Smooth muscle cell (in vitro differentiated cells): Measurements from ENCODE around the gene BUD13. TPM values are rescaled to one million over a fixed set of nuclear protein-coding genes. Genes with fewer than 3 reads are reported as not detected.

Source experiments
- DNase-seq: peaks from one replicate; lab custom pipeline; 2025; ENCODE audit not compliant: unreplicated experiment; lab: John Stamatoyannopoulos, UW
- H2AFZ ChIP-seq: fragments of 200-600 bp; sonication (generic); 2 replicates; pipeline ENCODE4 v1.6.0; 2016; ENCODE audit warnings: antibody characterized with exemption, low read depth, mild to moderate bottlenecking
- H3F3A ChIP-seq: fragments of 200-600 bp; sonication (generic); 2 replicates; pipeline ENCODE4 v1.6.0; 2017; ENCODE audit warnings: antibody characterized with exemption, low read depth
- H3K27ac ChIP-seq: fragments of 200-600 bp; sonication (generic); 2 replicates; pipeline ENCODE4 v1.5.1; 2016; ENCODE audit warnings: low read depth, mild to moderate bottlenecking
- H3K27me3 ChIP-seq: fragments of 200-600 bp; sonication (generic); 2 replicates; pipeline ENCODE4 v1.6.1; 2016; ENCODE audit warnings: low read depth, mild to moderate bottlenecking
- H3K36me3 ChIP-seq: fragments of 200-600 bp; sonication (generic); 2 replicates; pipeline ENCODE4 v1.5.1; 2016; ENCODE audit warnings: low read depth
- H3K4me1 ChIP-seq: fragments of 200-600 bp; sonication (generic); 2 replicates; pipeline ENCODE4 v1.5.1; 2016; ENCODE audit warnings: low read depth
- H3K4me2 ChIP-seq: fragments of 200-600 bp; sonication (generic); 2 replicates; pipeline ENCODE4 v1.6.0; 2016; ENCODE audit warnings: mild to moderate bottlenecking
- H3K4me3 ChIP-seq: fragments of 200-600 bp; sonication (generic); 2 replicates; pipeline ENCODE4 v1.5.1; 2016; ENCODE audit warnings: mild to moderate bottlenecking
- H3K79me2 ChIP-seq: fragments of 200-600 bp; sonication (generic); 2 replicates; pipeline ENCODE4 v1.6.0; 2016; ENCODE audit warnings: low read depth, mild to moderate bottlenecking
- H3K9ac ChIP-seq: fragments of 200-600 bp; sonication (generic); 2 replicates; pipeline ENCODE4 v1.6.0; 2016; ENCODE audit warnings: low read depth
- H3K9me3 ChIP-seq: fragments of 200-600 bp; sonication (generic); replicated peaks from 2 replicates; pipeline ENCODE4 v1.5.1; 2016; ENCODE audit warnings: low read depth
- H4K20me1 ChIP-seq: fragments of 200-600 bp; sonication (generic); 2 replicates; pipeline ENCODE4 v1.6.0; 2016; ENCODE audit warnings: low read depth
- WGBS: methylation state at CpG from one replicate; pipeline ENCODE4 v1.1.7; 2016; ENCODE audit warnings: low lambda C conversion rate; 5-methylcytosine and 5-hydroxymethylcytosine counted together
- polyA plus RNA-seq: library from polyadenylated mRNA; unstranded; fragments of >200 nt; fragmentation: Nextera tagmentation; extraction: Ambion mirVana; gene quantifications from 2 replicates; pipeline ENCODE4 v1.2.1, GENCODE V29; 2016
- total RNA-seq: library from RNA; depleted of rRNA; stranded (reverse); fragments of >200 nt; gene quantifications from 2 replicates; pipeline ENCODE4 v1.2.3, GENCODE V29; 2014
- TF ChIP-seq, protein P1 (sequence below): fragments of 200-600 bp; sonication (generic); IDR thresholded peaks from 2 replicates; pipeline ENCODE4 v1.5.1; 2017; ENCODE audit warnings: borderline replicate concordance, mild to moderate bottlenecking, antibody characterized with exemption; ENCODE audit not compliant: insufficient read depth, poor library complexity, severe bottlenecking

Gene BUD13
- total and polyA plus RNA-seq, 2 experiments from 2014 or later, result 10.9 to 13.4 TPM

DNA sequence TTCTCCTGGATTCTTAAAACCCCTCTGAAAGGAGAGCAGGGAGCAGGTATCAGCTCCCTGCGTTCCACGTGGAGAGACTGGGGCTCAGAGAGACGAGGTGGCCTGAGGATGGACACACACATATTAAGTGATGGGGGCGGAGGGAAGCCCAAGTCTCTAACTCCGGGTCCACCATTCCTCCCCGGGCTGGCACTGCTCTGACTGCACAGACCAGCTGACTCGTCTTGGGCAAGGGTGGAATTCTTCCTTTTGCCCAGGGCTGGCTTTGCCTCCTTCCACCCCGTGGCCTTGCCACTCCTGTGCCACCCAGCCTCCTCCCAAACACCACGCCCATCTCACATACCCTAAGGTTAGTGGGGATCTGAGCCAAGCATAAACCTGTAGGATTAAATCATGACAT is 65.0 kb downstream of the BUD13 start:
- H3K36me3 ChIP-seq, result no peaks in the 10 kb centered on the region
- DNase-seq, result no peak
- WGBS, result 83% methylated on average over 9 of the region's 9 CpGs
- H2AFZ ChIP-seq, result no peak overlapping the region
- no peaks in the 10 kb centered on the region for H3K79me2 ChIP-seq
- H3K4me1 ChIP-seq, result peaks cover 8% of the 10 kb centered on the region
- no peak overlapping the region for H3K27ac ChIP-seq
- TF ChIP-seq, protein P1, sequence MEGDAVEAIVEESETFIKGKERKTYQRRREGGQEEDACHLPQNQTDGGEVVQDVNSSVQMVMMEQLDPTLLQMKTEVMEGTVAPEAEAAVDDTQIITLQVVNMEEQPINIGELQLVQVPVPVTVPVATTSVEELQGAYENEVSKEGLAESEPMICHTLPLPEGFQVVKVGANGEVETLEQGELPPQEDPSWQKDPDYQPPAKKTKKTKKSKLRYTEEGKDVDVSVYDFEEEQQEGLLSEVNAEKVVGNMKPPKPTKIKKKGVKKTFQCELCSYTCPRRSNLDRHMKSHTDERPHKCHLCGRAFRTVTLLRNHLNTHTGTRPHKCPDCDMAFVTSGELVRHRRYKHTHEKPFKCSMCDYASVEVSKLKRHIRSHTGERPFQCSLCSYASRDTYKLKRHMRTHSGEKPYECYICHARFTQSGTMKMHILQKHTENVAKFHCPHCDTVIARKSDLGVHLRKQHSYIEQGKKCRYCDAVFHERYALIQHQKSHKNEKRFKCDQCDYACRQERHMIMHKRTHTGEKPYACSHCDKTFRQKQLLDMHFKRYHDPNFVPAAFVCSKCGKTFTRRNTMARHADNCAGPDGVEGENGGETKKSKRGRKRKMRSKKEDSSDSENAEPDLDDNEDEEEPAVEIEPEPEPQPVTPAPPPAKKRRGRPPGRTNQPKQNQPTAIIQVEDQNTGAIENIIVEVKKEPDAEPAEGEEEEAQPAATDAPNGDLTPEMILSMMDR, result no peak
- no peak overlapping the region for H3K4me2 ChIP-seq
- peaks cover 11% of the 10 kb centered on the region for H3K27me3 ChIP-seq
- H4K20me1 ChIP-seq, result no peaks in the 10 kb centered on the region
- H3F3A ChIP-seq, result no peaks in the 10 kb centered on the region
- no peaks in the 10 kb centered on the region for H3K9me3 ChIP-seq
- H3K4me3 ChIP-seq, result no peak overlapping the region
- H3K9ac ChIP-seq, result no peak overlapping the region

DNA sequence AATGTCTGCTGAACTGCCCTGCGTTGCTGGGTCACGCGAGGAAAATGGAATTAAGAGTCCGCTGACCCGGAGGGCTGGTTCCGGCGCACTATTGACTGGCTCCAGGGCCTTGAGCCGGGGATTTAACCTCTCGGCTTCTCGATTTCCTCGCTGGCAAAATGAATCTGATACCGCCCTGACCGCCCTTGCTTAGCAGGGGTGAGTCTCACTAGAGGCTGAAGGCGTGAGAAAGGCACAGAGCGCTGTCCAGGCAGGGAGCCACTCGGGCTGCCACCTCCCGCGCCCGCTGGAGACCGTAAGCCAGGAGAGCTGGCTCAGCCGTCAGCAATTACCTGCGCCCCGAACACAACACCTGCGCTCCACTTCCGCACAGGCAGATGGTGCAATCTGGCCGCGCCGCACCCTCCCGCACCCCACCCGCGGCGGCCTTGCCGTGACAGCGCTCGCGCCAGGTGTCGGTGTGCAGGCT is 65.6 kb downstream of the BUD13 start:
- H4K20me1 ChIP-seq, result no peaks in the 10 kb centered on the region
- no peaks in the 10 kb centered on the region for H3K36me3 ChIP-seq
- no peak overlapping the region for H3K4me2 ChIP-seq
- H3K9me3 ChIP-seq, result no peaks in the 10 kb centered on the region
- H2AFZ ChIP-seq, result no peak overlapping the region
- no peak overlapping the region for H3K27ac ChIP-seq
- H3F3A ChIP-seq, result no peaks in the 10 kb centered on the region
- WGBS, result 83% methylated on average over 36 of the region's 37 CpGs
- TF ChIP-seq, protein P1, result no peak
- no peaks in the 10 kb centered on the region for H3K79me2 ChIP-seq
- DNase-seq, result no peak
- H3K9ac ChIP-seq, result no peak overlapping the region
- H3K4me1 ChIP-seq, result peaks cover 8% of the 10 kb centered on the region
- H3K27me3 ChIP-seq, result peaks cover 11% of the 10 kb centered on the region
- no peak overlapping the region for H3K4me3 ChIP-seq

- DNase-seq, result no peak
- TF ChIP-seq, protein P1, result no peak
- WGBS, result 46% methylated on average over 11 of the region's 11 CpGs
- no peaks in the 10 kb centered on the region for H3K27me3 ChIP-seq
- no peaks in the 10 kb centered on the region for H3K79me2 ChIP-seq
- no peak overlapping the region for H2AFZ ChIP-seq
- peaks cover 8% of the 10 kb centered on the region for H3K4me1 ChIP-seq
- no peak overlapping the region for H3K4me3 ChIP-seq
- no peak overlapping the region for H3K9ac ChIP-seq
- H3K36me3 ChIP-seq, result no peaks in the 10 kb centered on the region
- no peaks in the 10 kb centered on the region for H4K20me1 ChIP-seq
- H3F3A ChIP-seq, result no peaks in the 10 kb centered on the region
- H3K4me2 ChIP-seq, result no peak overlapping the region
- no peak overlapping the region for H3K27ac ChIP-seq
- H3K9me3 ChIP-seq, result no peaks in the 10 kb centered on the region
Observed at GRCh38 chr11:116703421-116703820, 69.4 kb downstream of the BUD13 start.

- Histone ChIP-seq H3K27me3 (no peaks in the 10 kb centered on the region), H3K4me2 (no peak overlapping the region), H2AFZ (no peak overlapping the region), H3K9me3 (no peaks in the 10 kb centered on the region), H3K27ac (no peak overlapping the region), H3K36me3 (no peaks in the 10 kb centered on the region), H3K9ac (no peak overlapping the region), H3K79me2 (no peaks in the 10 kb centered on the region), H3K4me3 (no peak overlapping the region), H4K20me1 (no peaks in the 10 kb centered on the region), H3F3A (no peaks in the 10 kb centered on the region), H3K4me1 (peaks cover 8% of the 10 kb centered on the region)
- no peak for DNase-seq
- TF ChIP-seq, protein P1, result no peak
- 64% methylated on average over 8 of the region's 8 CpGs for WGBS
Observed at GRCh38 chr11:116702772-116703385, 69.9 kb downstream of the BUD13 start.
